HL-60 (cell line): ENCODE results near the gene CD79B.
"Not testable (repeated sequence)": the region's sequence is repeated elsewhere in the genome, so short reads cannot be mapped to it uniquely, and the experiment has no call there.

Experiments used
- DNase-seq, 2 experiments: peaks; one replicate each; pipeline ENCODE4 v3.0.0-alpha.2; 2010 to 2020; ENCODE audit warnings: low read depth in 1 of 2, low spot score in 1 of 2
- H3K27ac ChIP-seq: fragments of 250-450 bp; sonication (Bioruptor Pico); replicated peaks from 2 replicates; pipeline ENCODE4 v1.5.1; 2020; ENCODE audit warnings: mild to moderate bottlenecking, moderate library complexity
- H3K27me3 ChIP-seq: fragments of 250-450 bp; sonication (Bioruptor Pico); 2 replicates; pipeline ENCODE4 v1.5.1; 2021; ENCODE audit warnings: mild to moderate bottlenecking, moderate library complexity; ENCODE audit not compliant: insufficient read depth, poor library complexity, severe bottlenecking
- H3K4me3 ChIP-seq: replicated peaks from 2 replicates; pipeline ENCODE4 v1.5.1; 2011; ENCODE audit warnings: mild to moderate bottlenecking, control low read depth, low read length; ENCODE audit not compliant: insufficient read depth
- GABPA ChIP-seq: IDR thresholded peaks from 2 replicates; pipeline ENCODE4 v1.6.1; 2012; ENCODE audit warnings: low read depth
- POLR2AphosphoS5 ChIP-seq: IDR thresholded peaks from 2 replicates; pipeline ENCODE4 v1.6.1; 2012; ENCODE audit warnings: low read depth
- REST ChIP-seq: IDR thresholded peaks from 2 replicates; pipeline ENCODE4 v1.6.1; 2012; ENCODE audit warnings: low read depth; ENCODE audit not compliant: insufficient replicate concordance
- SPI1 ChIP-seq: IDR thresholded peaks from 2 replicates; pipeline ENCODE4 v1.6.1; 2012; ENCODE audit warnings: low read depth, mild to moderate bottlenecking, borderline replicate concordance
- TF ChIP-seq, protein P1 (sequence below): IDR thresholded peaks from one replicate; pipeline ENCODE4 v1.5.1; 2011; ENCODE audit warnings: low read length, control low read depth, inconsistent platforms; ENCODE audit not compliant: insufficient read depth

CD79B gene

DNA sequence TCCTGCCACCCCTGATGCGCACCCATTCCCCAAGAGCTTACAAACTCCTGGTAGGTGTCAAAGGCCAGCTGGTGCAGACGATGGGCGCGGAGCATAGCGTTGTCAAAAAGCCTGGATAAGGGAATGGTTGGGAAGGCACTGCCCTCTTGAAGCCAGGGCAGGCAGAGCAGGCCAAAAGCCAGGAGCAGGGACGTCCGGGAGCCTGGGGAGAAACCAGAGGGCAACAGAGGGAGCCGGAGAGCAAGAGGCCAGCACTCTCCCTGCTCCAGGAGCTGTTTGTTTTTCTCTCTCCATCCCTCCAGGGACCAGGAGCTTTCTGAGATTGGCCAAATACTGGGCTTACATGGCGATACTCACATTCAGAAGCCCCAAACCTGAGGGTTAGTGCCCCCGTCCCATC, 13.8 kb downstream of the CD79B start:
- peaks cover 2% of the 10 kb centered on the region for H3K27me3 ChIP-seq
- no peak for DNase-seq
- TF ChIP-seq, protein P1, sequence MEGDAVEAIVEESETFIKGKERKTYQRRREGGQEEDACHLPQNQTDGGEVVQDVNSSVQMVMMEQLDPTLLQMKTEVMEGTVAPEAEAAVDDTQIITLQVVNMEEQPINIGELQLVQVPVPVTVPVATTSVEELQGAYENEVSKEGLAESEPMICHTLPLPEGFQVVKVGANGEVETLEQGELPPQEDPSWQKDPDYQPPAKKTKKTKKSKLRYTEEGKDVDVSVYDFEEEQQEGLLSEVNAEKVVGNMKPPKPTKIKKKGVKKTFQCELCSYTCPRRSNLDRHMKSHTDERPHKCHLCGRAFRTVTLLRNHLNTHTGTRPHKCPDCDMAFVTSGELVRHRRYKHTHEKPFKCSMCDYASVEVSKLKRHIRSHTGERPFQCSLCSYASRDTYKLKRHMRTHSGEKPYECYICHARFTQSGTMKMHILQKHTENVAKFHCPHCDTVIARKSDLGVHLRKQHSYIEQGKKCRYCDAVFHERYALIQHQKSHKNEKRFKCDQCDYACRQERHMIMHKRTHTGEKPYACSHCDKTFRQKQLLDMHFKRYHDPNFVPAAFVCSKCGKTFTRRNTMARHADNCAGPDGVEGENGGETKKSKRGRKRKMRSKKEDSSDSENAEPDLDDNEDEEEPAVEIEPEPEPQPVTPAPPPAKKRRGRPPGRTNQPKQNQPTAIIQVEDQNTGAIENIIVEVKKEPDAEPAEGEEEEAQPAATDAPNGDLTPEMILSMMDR: no peak

DNA sequence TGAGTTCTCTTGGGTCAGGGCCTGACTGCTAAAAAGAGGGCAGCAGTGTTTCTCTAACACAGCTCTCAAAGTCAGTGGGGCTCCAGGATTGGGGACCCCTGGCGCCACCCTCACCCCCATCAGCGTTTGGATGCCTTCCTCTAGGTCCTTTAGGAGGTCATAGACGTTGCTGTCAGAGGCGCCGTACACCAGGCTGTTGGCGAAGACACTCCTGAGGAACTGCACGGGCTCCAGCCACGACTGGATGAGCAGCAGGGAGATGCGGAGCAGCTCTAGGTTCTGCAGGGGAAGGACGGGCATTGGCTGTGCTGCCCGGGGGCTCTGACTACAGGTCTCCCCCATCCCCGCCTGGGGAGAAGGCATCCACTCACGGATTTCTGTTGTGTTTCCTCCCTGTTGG, 14.5 kb downstream of the CD79B start:
- TF ChIP-seq GABPA: no peak
- TF ChIP-seq POLR2AphosphoS5: no peak
- TF ChIP-seq, protein P1: no peak
- no peak for TF ChIP-seq SPI1
- no peak for TF ChIP-seq REST
- Histone ChIP-seq H3K27ac (no peak overlapping the region), H3K27me3 (peaks cover 2% of the 10 kb centered on the region), H3K4me3 (no peak overlapping the region)
- no peak for DNase-seq

More for the DNA sequence above, 13.8 kb downstream of the CD79B start:
- no peak overlapping the region for H3K27ac ChIP-seq
- no peak overlapping the region for H3K4me3 ChIP-seq

GRCh38 chr17:63917206-63917605, 14.9 kb downstream of the CD79B start:
- H3K27me3 ChIP-seq, DNase-seq, H3K27ac ChIP-seq, H3K4me3 ChIP-seq: not testable (repeated sequence)

GRCh38 chr17:63916566-63917185, 15.5 kb downstream of the CD79B start:
- TF ChIP-seq SPI1: no peak
- TF ChIP-seq REST: no peak
- TF ChIP-seq GABPA: no peak
- TF ChIP-seq, protein P1: no peak
- no peak for TF ChIP-seq POLR2AphosphoS5
- H3K27ac ChIP-seq: no peak overlapping the region
- peaks cover 2% of the 10 kb centered on the region for H3K27me3 ChIP-seq
- no peak overlapping the region for H3K4me3 ChIP-seq
- no peak for DNase-seq

- H3K27ac ChIP-seq, H3K27me3 ChIP-seq, H3K4me3 ChIP-seq, DNase-seq: not testable (repeated sequence)
Observed at GRCh38 chr17:63915753-63916152, 16.4 kb downstream of the CD79B start.
